HT1080 (cell line): ENCODE measurements around the gene AAMDC. TPM values are rescaled to one million over a fixed set of nuclear protein-coding genes. Genes with fewer than 3 reads are reported as not detected.
"Not testable (repeated sequence)": the region's sequence is repeated elsewhere in the genome, so short reads cannot be mapped to it uniquely, and the experiment has no call there.

Experiments
- DNase-seq: peaks from one replicate; pipeline ENCODE4 v3.0.0-alpha.2; 2015; ENCODE audit warnings: low read depth
- total RNA-seq: library from RNA; depleted of rRNA; stranded (reverse); fragments of >200 nt; shearing (Covaris generic); gene quantifications from 2 replicates; pipeline ENCODE4 v1.2.3, GENCODE V29; 2014

Gene AAMDC
- total RNA-seq, 1 experiment from 2014 or later, result 5.8 TPM

DNA sequence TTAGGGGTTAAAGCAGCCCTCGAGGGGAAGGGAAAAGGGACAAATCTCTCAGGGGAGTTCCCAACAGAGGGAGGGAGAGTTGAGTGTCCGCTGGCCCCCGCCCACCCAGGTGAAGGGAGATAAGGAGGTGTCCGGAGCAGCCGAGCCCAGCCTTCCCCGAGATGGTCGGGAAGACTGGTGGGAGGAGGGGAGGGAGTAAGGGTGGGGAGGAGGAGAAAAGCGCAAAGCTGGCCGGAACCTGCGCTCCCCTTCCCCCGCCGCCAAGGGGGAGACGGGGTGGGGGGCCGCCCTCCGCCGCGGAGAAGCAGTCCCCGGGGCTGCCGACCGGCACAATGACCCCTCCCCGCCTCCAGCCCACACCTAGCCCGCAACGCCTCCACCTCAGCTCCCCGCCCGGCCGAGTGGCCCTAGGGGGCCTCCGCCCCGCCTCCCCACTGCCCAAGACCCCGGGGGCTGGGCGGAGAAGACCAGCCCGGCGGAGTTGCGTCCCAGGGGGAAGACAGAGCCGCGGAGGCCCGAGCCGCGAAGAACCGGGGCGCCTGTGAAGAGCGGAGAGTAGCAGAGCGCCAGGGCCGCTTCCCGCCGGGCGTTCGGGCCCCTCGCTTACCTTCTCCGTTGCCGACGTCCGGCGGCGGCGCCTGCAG, 901 bp upstream of the AAMDC start:
- peak; percentile 42 for DNase-seq

- DNase-seq, result peak; percentile 36
These were observed 456 bp downstream of the AAMDC start for GRCh38 chr11:77821349-77821851.

DNA sequence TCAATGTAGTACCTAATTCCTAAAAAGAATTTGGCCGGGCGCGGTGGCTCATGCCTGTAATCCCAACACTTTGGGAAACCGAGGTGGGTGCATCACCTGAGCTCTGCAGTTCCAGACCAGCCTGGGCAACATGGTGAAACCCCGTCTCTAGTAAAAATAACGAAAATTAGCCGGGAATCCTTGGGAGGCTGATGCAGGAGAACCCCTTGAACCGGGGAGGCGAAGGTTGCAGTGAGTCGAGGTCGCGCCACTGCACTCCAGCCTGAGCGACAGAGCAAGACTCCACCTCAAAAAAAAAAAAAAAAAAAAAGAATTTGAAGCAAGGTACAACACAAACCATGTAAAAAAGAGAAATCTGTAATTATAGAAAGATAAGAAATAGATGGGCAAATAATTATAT, 1.2 kb downstream of the AAMDC start:
- not testable (repeated sequence) for DNase-seq

GRCh38 chr11:77823775-77824174, 2.8 kb downstream of the AAMDC start:
- no peak for DNase-seq

GRCh38 chr11:77828926-77829325, 8.0 kb downstream of the AAMDC start:
- DNase-seq, result no peak

DNA sequence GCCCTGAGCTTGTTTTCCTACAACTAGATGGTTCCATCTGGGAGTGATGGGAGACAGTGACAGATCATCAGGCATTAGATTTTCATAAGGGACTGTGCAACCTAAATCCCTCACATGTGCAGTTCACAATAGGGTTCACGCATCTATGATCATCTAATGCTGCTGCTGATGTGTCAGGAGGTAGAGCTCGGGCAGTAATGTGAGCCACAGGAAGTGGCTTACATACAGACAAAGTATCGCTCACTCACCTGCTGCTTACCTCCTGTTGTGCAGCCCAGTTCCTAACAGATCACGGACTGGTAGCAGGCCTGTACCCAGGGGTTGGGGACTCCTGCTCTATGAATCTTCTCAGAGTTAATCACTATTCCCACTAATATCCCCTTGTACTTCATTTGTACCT, 12.4 kb downstream of the AAMDC start:
- DNase-seq, result no peak

GRCh38 chr11:77842441-77843121, 21.6 kb downstream of the AAMDC start:
- DNase-seq, result peak; percentile 64

DNA sequence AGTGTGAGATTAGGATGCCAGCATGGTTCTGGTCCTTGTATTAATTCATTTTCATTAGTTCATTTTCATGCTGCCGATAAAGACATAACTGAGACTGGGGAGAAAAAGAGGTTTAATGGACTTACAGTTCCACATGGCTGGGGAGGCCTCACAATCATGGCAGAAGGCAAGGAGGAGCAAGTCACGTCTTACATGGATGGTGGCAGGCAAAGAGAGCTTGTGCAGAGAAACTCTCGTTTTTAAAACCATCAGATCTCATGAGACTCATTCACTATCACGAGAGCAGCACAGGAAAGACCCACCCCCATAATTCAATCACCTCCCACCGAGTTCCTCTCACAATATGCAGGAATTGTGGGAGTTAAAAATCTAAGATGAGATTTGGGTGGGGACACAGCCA, 22.8 kb downstream of the AAMDC start:
- DNase-seq, result not testable (repeated sequence)

- DNase-seq, result no peak
These were observed 30.6 kb downstream of the AAMDC start for GRCh38 chr11:77851503-77851902.

GRCh38 chr11:77854838-77855237, 33.9 kb downstream of the AAMDC start:
- no peak for DNase-seq

DNA sequence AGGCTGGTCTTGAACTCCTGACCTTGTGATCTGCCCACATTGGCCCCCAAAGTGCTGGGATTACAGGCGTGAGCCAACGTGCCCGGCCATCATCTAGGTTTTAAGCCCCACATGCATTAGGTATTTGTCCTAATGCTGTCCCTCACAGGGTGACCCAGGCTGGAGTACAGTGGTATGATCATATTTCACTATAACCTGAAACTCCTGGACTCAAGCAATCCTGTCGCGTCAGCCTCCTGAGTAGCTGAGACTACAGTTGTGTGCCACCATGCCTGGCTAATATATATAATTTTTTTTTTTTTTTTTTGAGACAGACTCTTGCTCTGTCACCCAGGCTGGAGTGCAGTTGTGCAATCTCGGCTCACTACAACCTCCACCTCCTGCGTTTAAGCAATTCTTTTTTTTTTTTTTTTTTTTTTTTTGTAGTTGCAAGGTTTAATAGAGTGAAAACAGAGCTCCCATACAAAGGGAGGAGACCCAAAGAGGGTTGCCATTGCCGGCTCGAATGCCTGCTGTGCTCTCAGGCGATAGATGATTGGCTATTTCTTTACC, 37.0 kb downstream of the AAMDC start:
- DNase-seq, result not testable (repeated sequence)

DNA sequence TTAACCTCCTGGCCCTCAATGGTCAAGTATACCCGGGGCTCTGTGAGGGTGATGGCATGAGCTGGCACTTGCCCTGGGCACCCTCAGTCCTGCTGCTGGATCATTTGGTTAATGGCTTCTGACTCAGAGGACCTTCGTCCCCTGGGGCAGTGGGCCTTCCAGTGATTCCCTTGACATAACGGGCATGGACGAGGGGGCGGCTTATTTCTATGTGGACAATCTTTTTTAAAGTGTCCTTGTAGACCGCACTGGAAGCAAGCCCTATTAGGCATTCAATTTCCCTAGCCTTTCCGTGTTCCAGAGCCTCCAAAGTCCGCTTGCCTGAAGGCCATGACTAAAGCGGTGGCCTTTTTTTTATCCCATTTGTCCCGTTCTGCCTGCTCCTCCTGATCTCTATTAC, 40.5 kb downstream of the AAMDC start:
- DNase-seq, result not testable (repeated sequence)

- DNase-seq, result no peak
These were observed 44.9 kb downstream of the AAMDC start for GRCh38 chr11:77865805-77866204.

GRCh38 chr11:77866336-77866735, 45.4 kb downstream of the AAMDC start:
- DNase-seq, result no peak

GRCh38 chr11:77868744-77869143, 47.8 kb downstream of the AAMDC start:
- no peak for DNase-seq

DNA sequence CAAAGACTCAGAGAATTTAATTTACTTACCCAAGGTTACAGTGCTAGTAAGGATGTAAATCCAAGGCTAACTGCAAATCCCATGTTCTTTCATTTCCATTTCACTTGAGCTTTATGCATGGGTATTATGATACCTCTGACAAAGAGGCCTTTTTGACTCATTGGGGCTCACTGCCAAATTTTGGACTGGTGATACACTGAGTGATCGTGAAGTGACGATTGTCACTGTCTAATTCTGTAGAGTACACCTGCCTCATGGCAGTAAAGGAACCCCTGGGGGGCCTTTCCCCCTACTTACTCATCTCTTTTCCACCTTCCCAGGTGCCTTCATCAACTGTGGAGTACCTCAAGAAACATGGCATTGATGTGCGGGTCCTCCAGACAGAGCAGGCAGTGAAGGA, 50.9 kb downstream of the AAMDC start:
- no peak for DNase-seq

DNA sequence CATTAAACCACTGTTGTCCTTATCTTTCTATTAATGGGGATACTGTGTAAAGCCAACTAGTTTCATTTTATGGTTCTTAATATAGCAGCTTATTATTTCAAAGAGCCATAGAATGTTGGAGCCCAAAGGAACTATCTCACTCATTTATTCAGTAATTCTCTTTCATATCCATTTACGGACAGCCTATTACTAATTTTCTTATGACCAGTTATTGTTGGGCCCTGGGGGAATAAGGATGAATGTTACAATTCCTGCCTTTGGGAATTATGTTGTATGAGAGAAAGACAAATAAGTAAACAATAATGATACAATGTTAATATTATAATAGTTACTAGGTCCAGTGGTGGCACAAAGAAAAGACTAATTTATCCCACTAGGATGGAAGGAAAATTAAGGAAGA, 52.4 kb downstream of the AAMDC start:
- no peak for DNase-seq

DNA sequence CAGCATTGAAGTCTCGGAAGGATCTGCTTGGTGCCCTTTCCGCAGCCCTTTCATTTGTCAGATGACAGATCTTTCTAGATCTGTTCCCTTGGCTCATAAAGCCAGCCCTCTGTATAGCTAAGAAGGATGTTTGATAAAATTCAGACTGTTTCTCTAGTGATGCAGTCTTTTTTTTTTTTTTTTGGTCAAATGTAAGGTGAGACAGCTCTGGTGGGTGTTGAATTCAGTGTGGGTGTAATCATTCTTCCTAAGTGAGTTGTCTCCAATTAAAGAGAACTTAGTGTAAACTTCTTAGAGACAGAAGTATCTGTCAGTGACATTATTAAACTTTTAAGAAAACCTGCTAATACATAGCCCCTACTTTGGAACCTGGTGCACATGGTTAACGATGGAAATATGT, 53.3 kb downstream of the AAMDC start:
- DNase-seq, result no peak

- DNase-seq, result no peak
These were observed 55.1 kb downstream of the AAMDC start for GRCh38 chr11:77876045-77876444.

GRCh38 chr11:77878247-77878646, 57.3 kb downstream of the AAMDC start:
- DNase-seq, result peak; percentile 78

DNA sequence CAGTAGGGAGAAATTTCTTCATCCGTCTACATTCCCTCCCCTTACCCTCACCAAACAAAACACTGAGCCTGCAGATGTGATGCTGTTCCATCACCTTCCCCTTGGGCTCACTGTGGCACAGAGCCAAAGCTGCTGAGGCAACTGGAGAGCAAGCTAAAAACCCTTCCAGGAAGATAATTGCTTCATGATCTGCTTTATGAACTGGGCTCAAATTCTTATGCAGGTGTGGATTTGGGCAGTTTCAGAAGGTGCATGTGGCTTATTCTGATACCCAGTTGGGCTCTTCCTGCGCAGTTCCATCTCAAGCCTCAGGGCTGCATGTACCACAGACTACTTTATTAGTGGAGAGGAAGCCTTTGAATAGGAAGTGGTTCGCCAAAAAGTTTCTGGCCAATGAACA, 58.3 kb downstream of the AAMDC start:
- no peak for DNase-seq

DNA sequence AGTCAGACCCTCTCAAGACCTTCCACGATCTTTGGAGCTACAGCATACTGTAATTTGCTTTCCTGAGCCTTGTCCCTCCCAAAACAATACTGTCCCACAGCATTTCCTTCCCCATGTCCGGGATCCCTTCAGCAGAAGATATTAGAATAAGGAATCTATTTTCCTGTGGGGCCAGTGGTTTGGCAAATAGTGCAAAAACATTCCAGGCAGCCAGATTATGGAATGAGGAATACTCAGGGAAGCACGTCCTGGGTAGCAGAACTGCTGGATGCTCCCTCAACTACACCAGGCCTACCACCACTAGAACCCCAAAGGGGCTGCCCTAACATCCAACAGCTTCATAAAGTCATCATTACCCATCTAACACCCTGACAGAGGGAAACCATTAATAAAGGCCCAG, 61.5 kb downstream of the AAMDC start:
- no peak for DNase-seq

DNA sequence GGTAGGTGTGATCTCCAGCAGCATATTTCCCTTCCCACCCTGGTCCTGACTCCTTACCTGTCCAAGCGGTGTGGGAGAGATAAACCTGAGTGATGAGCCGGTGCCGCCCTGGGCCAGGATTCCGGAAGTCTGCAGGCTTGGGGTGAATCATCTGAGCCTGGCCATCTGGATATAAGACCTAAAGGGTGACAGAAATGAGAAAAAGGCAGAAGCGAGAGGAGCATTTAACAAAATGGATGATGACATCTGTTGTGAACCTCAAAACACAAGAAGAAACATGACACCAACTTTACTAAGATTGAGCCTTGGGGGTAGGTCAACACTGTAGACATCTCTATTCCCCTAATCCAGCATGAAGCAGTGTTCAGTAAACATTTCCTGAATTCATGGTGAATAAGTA, 62.8 kb downstream of the AAMDC start:
- DNase-seq, result no peak
